ENCODE measurements around the gene RARS2. TPM values are rescaled to one million over a fixed set of nuclear protein-coding genes. Genes with fewer than 3 reads are reported as not detected.

Gene RARS2
- total RNA-seq, 4 donors from 2014 or later, result 14.7 to 23.2 (median 17.3) TPM

- H3K4me3 ChIP-seq (ENCODE audit: low read depth, poor library complexity, severe bottlenecking), result no peak overlapping the region
- intact Hi-C loops (cut with DNase I; ENCODE audit: low total_unique reads), result no loop called here
- 80 to 85% methylated on average over 8 of the region's 8 CpGs for whole genome bisulfite sequencing, 2 donors
- no peak for DNase-seq (ENCODE audit: low spot score in 2 of 2)
- TF ChIP-seq POLR2A (IDR thresholded peaks at IDR 0.05), result no peak
- no peak for TF ChIP-seq CTCF (IDR thresholded peaks at IDR 0.05)
Measured at GRCh38 chr6:87586371-87587077, 3.3 kb downstream of the RARS2 start.

- no peak for DNase-seq (ENCODE audit: low spot score in 2 of 2)
- WGBS, 2 donors, result 91 to 95% methylated on average over 4 of the region's 4 CpGs
- TF ChIP-seq POLR2A (IDR thresholded peaks at IDR 0.05) (no peak), CTCF (IDR thresholded peaks at IDR 0.05) (no peak)
- H3K4me3 ChIP-seq (ENCODE audit: low read depth, poor library complexity, severe bottlenecking), result no peak overlapping the region
- intact Hi-C loops (cut with DNase I; ENCODE audit: low total_unique reads), result no loop called here
Measured at GRCh38 chr6:87583822-87584221, 6.0 kb downstream of the RARS2 start.

- intact Hi-C loops (cut with DNase I; ENCODE audit: low total_unique reads), result no loop called here
- WGBS, 2 donors, result 71 to 75% methylated on average over 2 of the region's 2 CpGs
- H3K4me3 ChIP-seq (ENCODE audit: low read depth, poor library complexity, severe bottlenecking), result no peak overlapping the region
- no peak for DNase-seq (ENCODE audit: low spot score in 2 of 2)
- no peak for TF ChIP-seq POLR2A (IDR thresholded peaks at IDR 0.05)
- TF ChIP-seq CTCF (IDR thresholded peaks at IDR 0.05), result no peak
Measured at GRCh38 chr6:87575423-87575822, 14.4 kb downstream of the RARS2 start.

- no peak overlapping the region for H3K4me3 ChIP-seq (ENCODE audit: low read depth, poor library complexity, severe bottlenecking)
- DNase-seq (ENCODE audit: low spot score in 2 of 2), result no peak
- WGBS, 2 donors, result 44 to 45% methylated on average over 2 of the region's 2 CpGs
- intact Hi-C loops (cut with DNase I; ENCODE audit: low total_unique reads), result no loop called here
- TF ChIP-seq POLR2A (IDR thresholded peaks at IDR 0.05) (no peak), CTCF (IDR thresholded peaks at IDR 0.05) (no peak)
Measured at GRCh38 chr6:87574237-87574804, 15.5 kb downstream of the RARS2 start.

- TF ChIP-seq POLR2A (IDR thresholded peaks at IDR 0.05), result no peak
- TF ChIP-seq CTCF (IDR thresholded peaks at IDR 0.05), result no peak
- H3K4me3 ChIP-seq (ENCODE audit: low read depth, poor library complexity, severe bottlenecking), result no peak overlapping the region
- DNase-seq (ENCODE audit: low spot score in 2 of 2), result no peak
- whole genome bisulfite sequencing, 2 donors, result 94 to 98% methylated on average over 5 of the region's 5 CpGs
- intact Hi-C loops (cut with DNase I; ENCODE audit: low total_unique reads), result no loop called here
Measured at GRCh38 chr6:87573307-87574024, 16.3 kb downstream of the RARS2 start.
